ENCODE results near the gene ABHD12B.

DNA sequence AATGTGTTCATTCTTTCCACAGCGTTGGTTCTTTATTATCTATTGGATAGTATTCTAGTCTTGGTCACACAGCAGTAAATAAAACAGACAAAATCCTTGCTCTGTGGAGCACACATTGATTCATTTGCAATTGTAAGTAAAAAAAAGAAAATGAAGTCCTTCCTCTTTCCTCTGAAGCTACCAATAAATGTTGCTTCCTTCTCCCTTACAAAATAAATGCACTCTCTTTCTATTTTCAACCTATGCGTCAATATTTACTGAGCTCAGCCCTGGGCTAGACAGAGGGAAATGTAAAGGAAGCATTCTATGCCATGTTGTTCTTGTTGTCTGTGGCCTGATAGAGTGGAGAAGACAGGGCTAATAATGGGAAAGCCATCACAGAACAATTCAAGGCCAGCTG lies 2.9 kb downstream of the ABHD12B start:
- TF ChIP-seq POLR2AphosphoS5 (IDR thresholded peaks at IDR 0.05; ENCODE audit: low read depth, low read length) (no peak), POLR2A (IDR thresholded peaks at IDR 0.05; ENCODE audit: low read depth, low read length) (no peak), SPI1 (IDR thresholded peaks at IDR 0.05; ENCODE audit: low read depth, low read length) (no peak)

Data from GM12891 (cell line).